ENCODE measurements around the gene AZIN2. TPM values are rescaled to one million over a fixed set of nuclear protein-coding genes. Genes with fewer than 3 reads are reported as not detected.

Gene AZIN2
- total and polyA plus RNA-seq, 2 of the 8 experiments (the other 6 are each of a cell fraction or from before 2014, with no cell fraction given), result 0.22 to 0.91 TPM

DNA sequence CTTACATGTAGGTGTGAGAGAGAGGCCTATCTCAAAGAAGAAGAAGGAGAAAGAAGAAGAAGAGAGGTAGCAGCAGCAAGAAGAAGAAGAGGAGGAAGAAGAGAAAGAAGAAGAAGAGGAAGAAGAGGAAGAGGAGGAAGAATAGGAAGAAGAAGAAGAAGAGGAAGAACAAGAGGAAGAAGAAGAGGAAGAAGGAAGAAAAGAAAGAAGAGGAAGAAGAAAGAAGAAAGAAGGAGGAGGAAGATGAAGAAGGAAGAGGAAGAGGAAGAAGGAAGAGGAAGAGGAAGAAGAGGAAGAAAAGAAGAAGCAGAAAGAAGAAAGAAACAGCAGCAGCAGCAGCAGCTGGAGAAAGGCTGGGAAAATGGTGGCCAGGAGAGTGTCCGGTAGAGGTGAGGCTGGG, 10.3 kb upstream of the AZIN2 start (continued):
- TF ChIP-seq RXRA (IDR thresholded peaks at IDR 0.05; ENCODE audit: insufficient read depth, low read depth, low read length) (no peak), BACH1 (IDR thresholded peaks at IDR 0.05; ENCODE audit: low read length) (no peak)

Data from H1 (cell line).